Panc1 (cell line): ENCODE results near the gene PLCB4. TPM values are rescaled to one million over a fixed set of nuclear protein-coding genes. Genes with fewer than 3 reads are reported as not detected.

ENCODE experiments used
- ATAC-seq: fragments of 200-7000 bp; cut with Tn5 transposase; 2 replicates; pipeline ENCODE4 v1.9.1; 2020; ENCODE audit warnings: mild to moderate bottlenecking, moderate library complexity
- BruUV-seq: library from RNA; stranded (reverse); fragments of 400-500 nt; replicated peaks from 2 replicates; lab custom pipeline; 2021; lab: Mats Ljungman, UMichigan
- CTCF ChIA-PET: fragments of 300-600 bp; sonication (Branson Sonifier 250); formaldehyde crosslinking; loops from one replicate; lab custom pipeline; 2022; ENCODE audit warnings: antibody characterized with exemption; lab: Charles Lee
- POLR2A ChIA-PET: fragments of 300-600 bp; sonication (Branson Sonifier 250); formaldehyde crosslinking; loops from one replicate; lab custom pipeline; 2022; ENCODE audit warnings: antibody characterized with exemption; lab: Charles Lee
- DNase-seq: peaks from one replicate; pipeline ENCODE4 v3.0.0-alpha.2; 2010; ENCODE audit warnings: low read depth, low spot score
- H3K27ac ChIP-seq: 2 replicates; pipeline ENCODE4 v1.5.1; 2011; ENCODE audit warnings: mild to moderate bottlenecking, low read length, inconsistent platforms
- H3K27me3 ChIP-seq: fragments of 200-500 bp; sonication (Bioruptor generic); 2 replicates; pipeline ENCODE4 v1.6.0; 2014; ENCODE audit warnings: low read length, inconsistent platforms; ENCODE audit not compliant: control insufficient read depth, insufficient read depth
- H3K36me3 ChIP-seq: fragments of 200-500 bp; sonication (Bioruptor generic); 2 replicates; pipeline ENCODE4 v1.5.1; 2014; ENCODE audit warnings: inconsistent platforms, mild to moderate bottlenecking, low read length, moderate library complexity; ENCODE audit not compliant: control insufficient read depth, insufficient read depth
- H3K4me1 ChIP-seq: 2 replicates; pipeline ENCODE4 v1.5.1; 2011; ENCODE audit warnings: inconsistent platforms, mild to moderate bottlenecking, low read length, moderate library complexity; ENCODE audit not compliant: control insufficient read depth, insufficient read depth
- H3K4me3 ChIP-seq, 2 experiments: 2 replicates each; pipeline ENCODE4 v1.5.1; 2011 to 2012; ENCODE audit warnings: low read depth in 2 of 2, low read length in 2 of 2, mild to moderate bottlenecking in 2 of 2, inconsistent platforms in 1 of 2, moderate library complexity in 1 of 2
- H3K9me3 ChIP-seq: fragments of 200-500 bp; sonication (Bioruptor generic); 2 replicates; pipeline ENCODE4 v1.5.1; 2014; ENCODE audit warnings: low read depth, mild to moderate bottlenecking, inconsistent platforms, low read length, moderate library complexity; ENCODE audit not compliant: control insufficient read depth, insufficient read depth
- POLR2AphosphoS5 ChIP-seq: IDR thresholded peaks from 2 replicates; pipeline ENCODE4 v1.6.1; 2012; ENCODE audit warnings: mild to moderate bottlenecking, low read depth, low read length, moderate library complexity
- SIN3A ChIP-seq: IDR thresholded peaks from 2 replicates; pipeline ENCODE4 v1.6.1; 2012; ENCODE audit warnings: low read depth, mild to moderate bottlenecking, low read length, moderate library complexity, borderline replicate concordance; ENCODE audit not compliant: insufficient read depth
- TCF7L2 ChIP-seq: IDR thresholded peaks from 2 replicates; pipeline ENCODE4 v1.6.1; 2011; ENCODE audit warnings: mild to moderate bottlenecking, low read depth, low read length, inconsistent platforms
- in situ Hi-C: cut with HindIII; loops from 2 replicates; pipeline ENCODE4 v1.10.0; 2016; ENCODE audit warnings: low sequenced_read_pairs, low pct_unique_long_range_greater_than_20kb
- intact Hi-C: fragments of 100-400 bp; cut with micrococcal nuclease; formaldehyde crosslinking; loops from one replicate; pipeline ENCODE4 v1.10.0; 2022; ENCODE audit not compliant: unreplicated experiment
- total RNA-seq: library from RNA; stranded (reverse); gene quantifications from one replicate; pipeline ENCODE4 v1.2.1, GENCODE V29; 2021; ENCODE audit not compliant: unreplicated experiment
- TF ChIP-seq, protein P1 (sequence below): fragments of 450-650 bp; IDR thresholded peaks from 2 replicates; pipeline ENCODE4 v1.5.1; 2017; ENCODE audit warnings: mild to moderate bottlenecking
- TF ChIP-seq, protein P2 (sequence below), 2 experiments: IDR thresholded peaks; 2 replicates each; pipeline ENCODE4 v1.6.1; 2011 to 2012; ENCODE audit warnings: low read depth in 2 of 2, control low read depth in 1 of 2, low read length in 1 of 2, mild to moderate bottlenecking in 1 of 2, moderate library complexity in 1 of 2; ENCODE audit not compliant: insufficient read depth in 1 of 2

The PLCB4 gene
- total RNA-seq, 1 experiment from 2014 or later = 1.5 TPM

- no peak for DNase-seq
- ChIA-PET CTCF (no interaction called here), POLR2A (no interaction called here)
- intact Hi-C loops = no loop called here
- TF ChIP-seq, protein P1, sequence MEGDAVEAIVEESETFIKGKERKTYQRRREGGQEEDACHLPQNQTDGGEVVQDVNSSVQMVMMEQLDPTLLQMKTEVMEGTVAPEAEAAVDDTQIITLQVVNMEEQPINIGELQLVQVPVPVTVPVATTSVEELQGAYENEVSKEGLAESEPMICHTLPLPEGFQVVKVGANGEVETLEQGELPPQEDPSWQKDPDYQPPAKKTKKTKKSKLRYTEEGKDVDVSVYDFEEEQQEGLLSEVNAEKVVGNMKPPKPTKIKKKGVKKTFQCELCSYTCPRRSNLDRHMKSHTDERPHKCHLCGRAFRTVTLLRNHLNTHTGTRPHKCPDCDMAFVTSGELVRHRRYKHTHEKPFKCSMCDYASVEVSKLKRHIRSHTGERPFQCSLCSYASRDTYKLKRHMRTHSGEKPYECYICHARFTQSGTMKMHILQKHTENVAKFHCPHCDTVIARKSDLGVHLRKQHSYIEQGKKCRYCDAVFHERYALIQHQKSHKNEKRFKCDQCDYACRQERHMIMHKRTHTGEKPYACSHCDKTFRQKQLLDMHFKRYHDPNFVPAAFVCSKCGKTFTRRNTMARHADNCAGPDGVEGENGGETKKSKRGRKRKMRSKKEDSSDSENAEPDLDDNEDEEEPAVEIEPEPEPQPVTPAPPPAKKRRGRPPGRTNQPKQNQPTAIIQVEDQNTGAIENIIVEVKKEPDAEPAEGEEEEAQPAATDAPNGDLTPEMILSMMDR = no peak
- TF ChIP-seq SIN3A (no peak), TCF7L2 (no peak), POLR2AphosphoS5 (no peak)
- TF ChIP-seq, protein P2, sequence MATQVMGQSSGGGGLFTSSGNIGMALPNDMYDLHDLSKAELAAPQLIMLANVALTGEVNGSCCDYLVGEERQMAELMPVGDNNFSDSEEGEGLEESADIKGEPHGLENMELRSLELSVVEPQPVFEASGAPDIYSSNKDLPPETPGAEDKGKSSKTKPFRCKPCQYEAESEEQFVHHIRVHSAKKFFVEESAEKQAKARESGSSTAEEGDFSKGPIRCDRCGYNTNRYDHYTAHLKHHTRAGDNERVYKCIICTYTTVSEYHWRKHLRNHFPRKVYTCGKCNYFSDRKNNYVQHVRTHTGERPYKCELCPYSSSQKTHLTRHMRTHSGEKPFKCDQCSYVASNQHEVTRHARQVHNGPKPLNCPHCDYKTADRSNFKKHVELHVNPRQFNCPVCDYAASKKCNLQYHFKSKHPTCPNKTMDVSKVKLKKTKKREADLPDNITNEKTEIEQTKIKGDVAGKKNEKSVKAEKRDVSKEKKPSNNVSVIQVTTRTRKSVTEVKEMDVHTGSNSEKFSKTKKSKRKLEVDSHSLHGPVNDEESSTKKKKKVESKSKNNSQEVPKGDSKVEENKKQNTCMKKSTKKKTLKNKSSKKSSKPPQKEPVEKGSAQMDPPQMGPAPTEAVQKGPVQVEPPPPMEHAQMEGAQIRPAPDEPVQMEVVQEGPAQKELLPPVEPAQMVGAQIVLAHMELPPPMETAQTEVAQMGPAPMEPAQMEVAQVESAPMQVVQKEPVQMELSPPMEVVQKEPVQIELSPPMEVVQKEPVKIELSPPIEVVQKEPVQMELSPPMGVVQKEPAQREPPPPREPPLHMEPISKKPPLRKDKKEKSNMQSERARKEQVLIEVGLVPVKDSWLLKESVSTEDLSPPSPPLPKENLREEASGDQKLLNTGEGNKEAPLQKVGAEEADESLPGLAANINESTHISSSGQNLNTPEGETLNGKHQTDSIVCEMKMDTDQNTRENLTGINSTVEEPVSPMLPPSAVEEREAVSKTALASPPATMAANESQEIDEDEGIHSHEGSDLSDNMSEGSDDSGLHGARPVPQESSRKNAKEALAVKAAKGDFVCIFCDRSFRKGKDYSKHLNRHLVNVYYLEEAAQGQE (IDR thresholded peaks at IDR 0.05; ENCODE audit: insufficient read depth in 1 of 2, low read depth in 2 of 2, low read length in 1 of 2) = no peak
- in situ Hi-C loops = no loop called here
- ATAC-seq = no peak
- H3K36me3 ChIP-seq = no peaks in the 10 kb centered on the region
- H3K27ac ChIP-seq = no peak overlapping the region
- no TSS peak for BruUV-seq
- no peak overlapping the region for H3K4me3 ChIP-seq
- H3K4me1 ChIP-seq = no peaks in the 10 kb centered on the region
- H3K27me3 ChIP-seq = no peaks in the 10 kb centered on the region
- H3K9me3 ChIP-seq = no peaks in the 10 kb centered on the region
Observed at GRCh38 chr20:9415426-9415825, 346.5 kb downstream of the PLCB4 start.

GRCh38 chr20:9416421-9416820 is 347.5 kb downstream of the PLCB4 start:
- in situ Hi-C loops (no loop called here), intact Hi-C loops (no loop called here)
- no peaks in the 10 kb centered on the region for H3K27me3 ChIP-seq
- no peak overlapping the region for H3K4me3 ChIP-seq
- CTCF ChIA-PET = no interaction called here
- POLR2A ChIA-PET = no interaction called here
- no peak overlapping the region for H3K27ac ChIP-seq
- no peaks in the 10 kb centered on the region for H3K9me3 ChIP-seq
- DNase-seq (no peak), ATAC-seq (no peak)
- no TSS peak for BruUV-seq
- no peaks in the 10 kb centered on the region for H3K36me3 ChIP-seq
- H3K4me1 ChIP-seq = no peaks in the 10 kb centered on the region
- TF ChIP-seq, protein P2 (IDR thresholded peaks at IDR 0.05; ENCODE audit: insufficient read depth in 1 of 2, low read depth in 2 of 2, low read length in 1 of 2) = no peak
- TF ChIP-seq, protein P1 = no peak
- TF ChIP-seq POLR2AphosphoS5 (no peak), TCF7L2 (no peak), SIN3A (no peak)
